ENCODE measurements around the gene RRM2. TPM values are rescaled to one million over a fixed set of nuclear protein-coding genes. Genes with fewer than 3 reads are reported as not detected.

RRM2 gene
- total RNA-seq, 4 donors from 2014 or later: 1.3 to 5.3 TPM; not detected in 2

Small RNA genes lying within 50 kb of the gene (small RNA-seq; reads per million reads assigned to genes)
- not detected for gene RF00410
- gene RF00568: not detected

Other genes starting within 250 kb of the RRM2 start
- gene GRHL1, start 171.0 kb upstream of the RRM2 start, total RNA-seq: 1 to 10 TPM in 3 of 4 donors, under 1 TPM in 1; 0.88 to 7.2 (median 2.8) TPM
- gene KLF11, start 79.2 kb upstream of the RRM2 start, total RNA-seq: 10 to 100 TPM; 24.2 to 47.9 (median 30.6) TPM
- gene CYS1, start 42.3 kb upstream of the RRM2 start, total RNA-seq: 1 to 10 TPM in 3 of 4 donors, not detected in 1; 1.1 to 2.4 (median 1.4) TPM
- gene HPCAL1, start 180.2 kb downstream of the RRM2 start, total RNA-seq: 10 to 100 TPM; 18.6 to 59.5 (median 37.1) TPM

Data from subcutaneous adipose tissue (tissue), 4 donors.